K562 (cell line): ENCODE measurements around the gene MAPKAPK2. TPM values are rescaled to one million over a fixed set of nuclear protein-coding genes. Genes with fewer than 3 reads are reported as not detected.
A peak's percentile ranks its signal among the peaks of the same experiment; 100 is the strongest.

Source experiments
- BRD4 ChIP-seq: fragments of 200-600 bp; sonication (generic); IDR thresholded peaks from 2 replicates; pipeline ENCODE4 v1.6.1; 2017; ENCODE audit warnings: inconsistent platforms
- ETV5 ChIP-seq: sonication (generic); formaldehyde crosslinking; IDR thresholded peaks from 2 replicates; pipeline ENCODE4 v1.4.0; 2020; ENCODE audit warnings: low read depth, mild to moderate bottlenecking, missing genetic modification reagents
- FIP1L1 ChIP-seq: fragments of 200-400 bp; formaldehyde crosslinking; IDR thresholded peaks from 2 replicates; pipeline ENCODE4 v1.6.1; 2018; ENCODE audit warnings: mild to moderate bottlenecking, low read depth, low read length; ENCODE audit not compliant: poor library complexity, severe bottlenecking
- KHSRP ChIP-seq: fragments of 450-650 bp; IDR thresholded peaks from 2 replicates; pipeline ENCODE4 v1.6.1; 2017
- NCOA2 ChIP-seq, 2 experiments: fragments of 450-650 bp; IDR thresholded peaks; 2 replicates each; pipeline ENCODE4 v1.6.1; 2018; ENCODE audit warnings: mild to moderate bottlenecking in 2 of 2, moderate library complexity in 1 of 2; ENCODE audit not compliant: partially characterized antibody in 2 of 2
- NCOR1 ChIP-seq: fragments of 450-650 bp; IDR thresholded peaks from 2 replicates; pipeline ENCODE4 v1.6.1; 2016; ENCODE audit warnings: mild to moderate bottlenecking, moderate library complexity
- RAD21 ChIP-seq, 2 experiments: fragments of 250-450 bp in 1 of 2; fragments of 450-650 bp in 1 of 2; sonication (Bioruptor Pico) in 1 of 2; formaldehyde crosslinking in 1 of 2; IDR thresholded peaks in 1 of 2; conservative IDR thresholded peaks in 1 of 2; 2 replicates each; pipeline versions ENCODE4 v1.4.0 to v1.8.0; 2020 to 2022; ENCODE audit warnings: mild to moderate bottlenecking in 2 of 2, moderate library complexity in 1 of 2
- ZKSCAN8 ChIP-seq: fragments of 200-800 bp; sonication (Bioruptor generic); IDR thresholded peaks from 2 replicates; pipeline ENCODE4 v1.6.1; 2016; ENCODE audit warnings: missing genetic modification characterization, missing compliant biosample characterization
- ZNF224 ChIP-seq: sonication (generic); formaldehyde crosslinking; IDR thresholded peaks from 2 replicates; pipeline ENCODE4 v1.8.0; 2022; ENCODE audit warnings: mild to moderate bottlenecking, missing genetic modification reagents
- polyA plus RNA-seq, 8 experiments: library from polyadenylated mRNA; depleted of rRNA in 4 of 8; stranded (reverse) in 5 of 8; unstranded in 3 of 8; fragments of >200 nt; fragmentation: Nextera tagmentation in 2 of 8; fragmentation: Illumina TruSeq in 1 of 8; extraction: Ambion mirVana in 2 of 8; extraction: Trizol in 1 of 8; gene quantifications; 2 replicates each; pipeline versions ENCODE4 v1.2.1 to v1.2.3, GENCODE V29; 2011 to 2014; ENCODE audit warnings: inconsistent platforms in 1 of 8, missing spikeins in 1 of 8
- total RNA-seq, 7 experiments: library from RNA; depleted of rRNA in 6 of 7; stranded (reverse); fragments of >200 nt in 6 of 7; fragmentation: Illumina TruSeq in 2 of 7; extraction: Trizol in 2 of 7; gene quantifications; 2 replicates each; pipeline versions ENCODE4 v1.2.1 to v1.2.3, GENCODE V29; 2011 to 2021; ENCODE audit warnings: low replicate concordance in 1 of 7
- TF ChIP-seq, protein P1 (sequence below): fragments of 450-650 bp; formaldehyde crosslinking; IDR thresholded peaks from 2 replicates; pipeline ENCODE4 v1.4.0; 2022; ENCODE audit warnings: mild to moderate bottlenecking, moderate library complexity
- TF ChIP-seq, protein P2 (sequence below): fragments of 450-650 bp; formaldehyde crosslinking; IDR thresholded peaks from 2 replicates; pipeline ENCODE4 v1.4.0; 2020; ENCODE audit warnings: mild to moderate bottlenecking, moderate library complexity
- TF ChIP-seq, protein P3 (sequence below), 2 experiments: fragments of 450-650 bp; formaldehyde crosslinking in 1 of 2; IDR thresholded peaks; 2 replicates each; pipeline versions ENCODE4 v1.4.0 to v1.6.1; 2014 to 2020; ENCODE audit warnings: mild to moderate bottlenecking in 2 of 2, borderline replicate concordance in 1 of 2, low read depth in 1 of 2
- TF ChIP-seq, protein P4 (sequence below): fragments of 250-450 bp; sonication (Bioruptor Pico); IDR thresholded peaks from 2 replicates; pipeline ENCODE4 v1.5.0; 2021

Gene MAPKAPK2
- total and polyA plus RNA-seq, 9 of the 15 experiments (the other 6 are each of a cell fraction or from before 2014, with no cell fraction given) = 0.63 to 94.2 (median 52.1) TPM

DNA sequence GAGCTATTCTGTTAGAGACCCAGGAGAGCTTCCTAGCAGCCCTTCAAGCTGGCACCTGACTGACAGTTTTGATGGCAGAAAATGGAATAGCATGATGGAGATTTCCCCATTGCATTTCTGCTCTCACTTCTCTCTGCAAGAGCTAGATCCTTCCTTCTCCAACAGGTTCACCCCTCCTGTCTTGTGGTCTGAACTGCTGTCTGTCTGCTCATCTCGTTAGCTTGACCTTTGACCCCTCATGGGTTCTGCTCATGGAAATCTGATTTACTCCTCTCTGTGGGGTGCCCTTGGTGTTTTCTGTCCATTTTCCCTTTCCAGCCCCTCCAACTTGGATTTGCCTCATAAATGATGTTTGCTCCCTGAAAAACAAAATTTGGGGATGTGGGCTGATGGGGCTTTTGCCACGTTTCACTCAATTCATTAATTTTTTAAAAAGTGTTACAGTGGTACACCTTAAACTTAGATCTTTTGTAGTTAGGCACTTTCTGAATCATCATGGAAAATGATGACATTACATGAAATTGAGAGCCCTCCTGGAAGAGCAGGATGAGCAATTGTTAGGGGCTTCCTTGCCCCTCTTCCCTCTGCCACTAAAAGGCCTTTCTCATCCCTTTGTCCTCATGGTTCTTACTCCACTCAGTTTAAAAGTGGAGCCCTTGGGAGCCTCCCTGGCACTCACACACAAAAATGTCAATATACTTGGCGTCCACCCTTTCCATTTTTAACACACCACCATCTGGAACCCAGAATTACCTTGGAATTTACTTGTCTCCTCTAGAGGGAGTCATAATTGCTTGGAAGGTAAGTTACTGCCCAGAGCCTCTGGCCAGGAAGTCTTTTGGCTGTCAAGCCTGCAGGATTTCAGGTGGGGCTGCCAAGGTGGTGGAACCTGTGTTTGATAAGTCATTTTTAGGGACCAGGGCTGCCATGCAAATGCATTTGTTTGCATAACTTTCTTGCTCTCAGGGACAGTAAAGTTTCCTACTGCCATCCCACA is 54.0 kb downstream of the MAPKAPK2 start (continued):
- TF ChIP-seq FIP1L1 (no peak), RAD21 (CRISPR knock-in tag; conservative IDR thresholded peaks at IDR 0.05 in 1 of 2, IDR thresholded peaks at IDR 0.05 in 1 of 2) (peak; percentile 64 to 82), ETV5 (0 out of 2 replicates have a peak, but pooled peaks have one; percentile 10), ZKSCAN8 (CRISPR knock-in tag) (no peak), KHSRP (no peak), NCOR1 (no peak), ZNF224 (CRISPR knock-in tag) (no peak), BRD4 (no peak), NCOA2 (IDR thresholded peaks at IDR 0.05; ENCODE audit: partially characterized antibody in 2 of 2) (no peak)
- TF ChIP-seq, protein P1, sequence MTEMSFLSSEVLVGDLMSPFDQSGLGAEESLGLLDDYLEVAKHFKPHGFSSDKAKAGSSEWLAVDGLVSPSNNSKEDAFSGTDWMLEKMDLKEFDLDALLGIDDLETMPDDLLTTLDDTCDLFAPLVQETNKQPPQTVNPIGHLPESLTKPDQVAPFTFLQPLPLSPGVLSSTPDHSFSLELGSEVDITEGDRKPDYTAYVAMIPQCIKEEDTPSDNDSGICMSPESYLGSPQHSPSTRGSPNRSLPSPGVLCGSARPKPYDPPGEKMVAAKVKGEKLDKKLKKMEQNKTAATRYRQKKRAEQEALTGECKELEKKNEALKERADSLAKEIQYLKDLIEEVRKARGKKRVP = no peak
- TF ChIP-seq, protein P2, sequence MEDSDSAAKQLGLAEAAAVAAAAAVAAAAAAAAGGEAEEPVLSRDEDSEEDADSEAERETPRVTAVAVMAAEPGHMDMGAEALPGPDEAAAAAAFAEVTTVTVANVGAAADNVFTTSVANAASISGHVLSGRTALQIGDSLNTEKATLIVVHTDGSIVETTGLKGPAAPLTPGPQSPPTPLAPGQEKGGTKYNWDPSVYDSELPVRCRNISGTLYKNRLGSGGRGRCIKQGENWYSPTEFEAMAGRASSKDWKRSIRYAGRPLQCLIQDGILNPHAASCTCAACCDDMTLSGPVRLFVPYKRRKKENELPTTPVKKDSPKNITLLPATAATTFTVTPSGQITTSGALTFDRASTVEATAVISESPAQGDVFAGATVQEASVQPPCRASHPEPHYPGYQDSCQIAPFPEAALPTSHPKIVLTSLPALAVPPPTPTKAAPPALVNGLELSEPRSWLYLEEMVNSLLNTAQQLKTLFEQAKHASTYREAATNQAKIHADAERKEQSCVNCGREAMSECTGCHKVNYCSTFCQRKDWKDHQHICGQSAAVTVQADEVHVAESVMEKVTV = peak; percentile 46; the same call in 1 of the 2 replicates
- TF ChIP-seq, protein P3, sequence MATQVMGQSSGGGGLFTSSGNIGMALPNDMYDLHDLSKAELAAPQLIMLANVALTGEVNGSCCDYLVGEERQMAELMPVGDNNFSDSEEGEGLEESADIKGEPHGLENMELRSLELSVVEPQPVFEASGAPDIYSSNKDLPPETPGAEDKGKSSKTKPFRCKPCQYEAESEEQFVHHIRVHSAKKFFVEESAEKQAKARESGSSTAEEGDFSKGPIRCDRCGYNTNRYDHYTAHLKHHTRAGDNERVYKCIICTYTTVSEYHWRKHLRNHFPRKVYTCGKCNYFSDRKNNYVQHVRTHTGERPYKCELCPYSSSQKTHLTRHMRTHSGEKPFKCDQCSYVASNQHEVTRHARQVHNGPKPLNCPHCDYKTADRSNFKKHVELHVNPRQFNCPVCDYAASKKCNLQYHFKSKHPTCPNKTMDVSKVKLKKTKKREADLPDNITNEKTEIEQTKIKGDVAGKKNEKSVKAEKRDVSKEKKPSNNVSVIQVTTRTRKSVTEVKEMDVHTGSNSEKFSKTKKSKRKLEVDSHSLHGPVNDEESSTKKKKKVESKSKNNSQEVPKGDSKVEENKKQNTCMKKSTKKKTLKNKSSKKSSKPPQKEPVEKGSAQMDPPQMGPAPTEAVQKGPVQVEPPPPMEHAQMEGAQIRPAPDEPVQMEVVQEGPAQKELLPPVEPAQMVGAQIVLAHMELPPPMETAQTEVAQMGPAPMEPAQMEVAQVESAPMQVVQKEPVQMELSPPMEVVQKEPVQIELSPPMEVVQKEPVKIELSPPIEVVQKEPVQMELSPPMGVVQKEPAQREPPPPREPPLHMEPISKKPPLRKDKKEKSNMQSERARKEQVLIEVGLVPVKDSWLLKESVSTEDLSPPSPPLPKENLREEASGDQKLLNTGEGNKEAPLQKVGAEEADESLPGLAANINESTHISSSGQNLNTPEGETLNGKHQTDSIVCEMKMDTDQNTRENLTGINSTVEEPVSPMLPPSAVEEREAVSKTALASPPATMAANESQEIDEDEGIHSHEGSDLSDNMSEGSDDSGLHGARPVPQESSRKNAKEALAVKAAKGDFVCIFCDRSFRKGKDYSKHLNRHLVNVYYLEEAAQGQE (IDR thresholded peaks at IDR 0.05; ENCODE audit: borderline replicate concordance) = peak; percentile 66; the same call in 1 of the 2 replicates
- TF ChIP-seq, protein P3 (CRISPR knock-in tag; IDR thresholded peaks at IDR 0.05; ENCODE audit: low read depth) = no peak
- TF ChIP-seq, protein P4, sequence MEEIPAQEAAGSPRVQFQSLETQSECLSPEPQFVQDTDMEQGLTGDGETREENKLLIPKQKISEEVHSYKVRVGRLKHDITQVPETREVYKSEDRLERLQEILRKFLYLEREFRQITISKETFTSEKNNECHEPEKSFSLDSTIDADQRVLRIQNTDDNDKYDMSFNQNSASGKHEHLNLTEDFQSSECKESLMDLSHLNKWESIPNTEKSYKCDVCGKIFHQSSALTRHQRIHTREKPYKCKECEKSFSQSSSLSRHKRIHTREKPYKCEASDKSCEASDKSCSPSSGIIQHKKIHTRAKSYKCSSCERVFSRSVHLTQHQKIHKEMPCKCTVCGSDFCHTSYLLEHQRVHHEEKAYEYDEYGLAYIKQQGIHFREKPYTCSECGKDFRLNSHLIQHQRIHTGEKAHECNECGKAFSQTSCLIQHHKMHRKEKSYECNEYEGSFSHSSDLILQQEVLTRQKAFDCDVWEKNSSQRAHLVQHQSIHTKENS (CRISPR knock-in tag) = no peak
